ENCODE measurements around the gene HCN3.

GRCh38 chr1:155228096-155228427, 49.2 kb upstream of the HCN3 start:
- TF ChIP-seq, protein P1, sequence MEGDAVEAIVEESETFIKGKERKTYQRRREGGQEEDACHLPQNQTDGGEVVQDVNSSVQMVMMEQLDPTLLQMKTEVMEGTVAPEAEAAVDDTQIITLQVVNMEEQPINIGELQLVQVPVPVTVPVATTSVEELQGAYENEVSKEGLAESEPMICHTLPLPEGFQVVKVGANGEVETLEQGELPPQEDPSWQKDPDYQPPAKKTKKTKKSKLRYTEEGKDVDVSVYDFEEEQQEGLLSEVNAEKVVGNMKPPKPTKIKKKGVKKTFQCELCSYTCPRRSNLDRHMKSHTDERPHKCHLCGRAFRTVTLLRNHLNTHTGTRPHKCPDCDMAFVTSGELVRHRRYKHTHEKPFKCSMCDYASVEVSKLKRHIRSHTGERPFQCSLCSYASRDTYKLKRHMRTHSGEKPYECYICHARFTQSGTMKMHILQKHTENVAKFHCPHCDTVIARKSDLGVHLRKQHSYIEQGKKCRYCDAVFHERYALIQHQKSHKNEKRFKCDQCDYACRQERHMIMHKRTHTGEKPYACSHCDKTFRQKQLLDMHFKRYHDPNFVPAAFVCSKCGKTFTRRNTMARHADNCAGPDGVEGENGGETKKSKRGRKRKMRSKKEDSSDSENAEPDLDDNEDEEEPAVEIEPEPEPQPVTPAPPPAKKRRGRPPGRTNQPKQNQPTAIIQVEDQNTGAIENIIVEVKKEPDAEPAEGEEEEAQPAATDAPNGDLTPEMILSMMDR (IDR thresholded peaks at IDR 0.05; ENCODE audit: insufficient read depth, low read length): no peak
- TF ChIP-seq POLR2AphosphoS5 (IDR thresholded peaks at IDR 0.05; ENCODE audit: low read depth): no peak
